Measurements from ENCODE around the gene RTF1. TPM values are rescaled to one million over a fixed set of nuclear protein-coding genes. Genes with fewer than 3 reads are reported as not detected.
A peak's percentile ranks its signal among the peaks of the same experiment; 100 is the strongest.

The RTF1 gene
- total RNA-seq, 1 donor from 2014 or later = 60.8 TPM

- no peak within 1 kb of the TSS for H3K27ac Mint-ChIP-seq (ENCODE audit: unreplicated experiment)
- no peak for TF ChIP-seq CTCF (IDR thresholded peaks at IDR 0.05; ENCODE audit: unreplicated experiment)
Observed at GRCh38 chr15:41513506-41514227, 96.8 kb downstream of the RTF1 start, which contains the start of gene LTK. Gene LTK, minus strand, starts transcription at chr15:41513827. Its CDS starts 118 bp downstream, at chr15:41513709.

GRCh38 chr15:41517895-41518449 lies 101.1 kb downstream of the RTF1 start:
- Mint-ChIP-seq H3K27me3 (ENCODE audit: unreplicated experiment) (peaks cover 10% of the 10 kb centered on the region), H3K4me1 (ENCODE audit: unreplicated experiment) (no peaks in the 10 kb centered on the region), H3K27ac (ENCODE audit: unreplicated experiment) (no peak overlapping the region), H3K4me3 (ENCODE audit: unreplicated experiment) (no peak overlapping the region), H3K36me3 (ENCODE audit: low read depth, unreplicated experiment) (peaks cover 36% of the 10 kb centered on the region), H3K9me3 (ENCODE audit: unreplicated experiment) (no peaks in the 10 kb centered on the region)
- no peak for TF ChIP-seq CTCF (IDR thresholded peaks at IDR 0.05; ENCODE audit: unreplicated experiment)
- DNase-seq (ENCODE audit: low spot score) = no peak

More at GRCh38 chr15:41513506-41514227, 96.8 kb downstream of the RTF1 start, which contains the start of gene LTK:
- Mint-ChIP-seq H3K4me3 (ENCODE audit: unreplicated experiment) (peak within 1 kb of the TSS; percentile 81), H3K4me1 (ENCODE audit: unreplicated experiment) (peaks cover 5% of the 10 kb centered on the region), H3K27me3 (ENCODE audit: unreplicated experiment) (peaks cover 22% of the 10 kb centered on the region), H3K36me3 (ENCODE audit: low read depth, unreplicated experiment) (peaks cover 19% of the 10 kb centered on the region), H3K9me3 (ENCODE audit: unreplicated experiment) (no peaks in the 10 kb centered on the region)
- no peak for DNase-seq (ENCODE audit: low spot score)

DNA sequence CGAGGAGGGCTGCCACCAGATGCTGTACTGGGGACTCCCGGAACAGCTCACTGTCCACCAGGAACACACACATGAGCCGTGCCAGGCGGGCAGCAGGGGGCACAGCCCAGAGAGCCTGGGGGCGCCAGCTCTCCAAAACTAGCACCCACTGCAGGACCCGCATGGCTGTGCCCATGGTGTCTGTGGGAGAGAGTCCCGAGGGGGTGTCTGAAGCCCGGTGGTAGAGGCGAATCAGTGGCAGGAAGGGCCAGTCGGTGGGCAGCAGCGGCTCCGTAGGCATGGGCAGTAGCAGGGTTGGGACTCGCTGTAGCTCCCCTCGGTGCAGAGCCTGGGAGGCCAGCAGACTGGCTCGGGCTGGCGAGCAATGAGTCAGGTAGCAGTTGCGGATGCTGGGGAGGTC lies 103.7 kb downstream of the RTF1 start:
- Mint-ChIP-seq H3K27me3 (ENCODE audit: unreplicated experiment) (peaks cover 2% of the 10 kb centered on the region), H3K36me3 (ENCODE audit: low read depth, unreplicated experiment) (peaks cover 39% of the 10 kb centered on the region), H3K27ac (ENCODE audit: unreplicated experiment) (peak overlapping the region; percentile 24), H3K4me3 (ENCODE audit: unreplicated experiment) (no peak overlapping the region), H3K4me1 (ENCODE audit: unreplicated experiment) (no peaks in the 10 kb centered on the region), H3K9me3 (ENCODE audit: unreplicated experiment) (no peaks in the 10 kb centered on the region)
- DNase-seq (ENCODE audit: low spot score) = no peak
- no peak for TF ChIP-seq CTCF (IDR thresholded peaks at IDR 0.05; ENCODE audit: unreplicated experiment)

DNA sequence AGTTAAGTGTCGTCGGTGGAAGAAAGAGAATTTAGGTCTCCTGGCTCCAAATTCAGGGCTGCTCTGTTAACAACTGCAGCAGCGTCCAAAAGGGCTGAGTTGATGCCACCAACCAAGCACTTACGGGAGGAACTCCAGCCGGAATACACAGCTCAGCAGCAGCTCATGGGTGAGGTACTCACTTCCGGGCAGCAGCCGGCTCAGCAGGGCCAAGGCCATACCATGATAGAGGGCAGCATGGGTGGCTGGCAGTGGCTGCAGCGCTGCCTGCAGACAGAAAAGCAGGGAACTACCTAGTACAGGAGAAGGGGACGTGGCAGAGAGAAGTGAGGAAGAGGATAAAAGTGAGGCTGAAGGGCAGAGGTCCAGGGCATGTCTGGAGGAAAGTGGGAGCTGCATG lies 104.7 kb downstream of the RTF1 start:
- H3K27me3 Mint-ChIP-seq (ENCODE audit: unreplicated experiment) = peaks cover 2% of the 10 kb centered on the region
- H3K27ac Mint-ChIP-seq (ENCODE audit: unreplicated experiment) = no peak overlapping the region
- H3K36me3 Mint-ChIP-seq (ENCODE audit: low read depth, unreplicated experiment) = peaks cover 37% of the 10 kb centered on the region
- no peaks in the 10 kb centered on the region for H3K4me1 Mint-ChIP-seq (ENCODE audit: unreplicated experiment)
- DNase-seq (ENCODE audit: low spot score) = no peak
- H3K9me3 Mint-ChIP-seq (ENCODE audit: unreplicated experiment) = no peaks in the 10 kb centered on the region
- TF ChIP-seq CTCF (IDR thresholded peaks at IDR 0.05; ENCODE audit: unreplicated experiment) = no peak
- H3K4me3 Mint-ChIP-seq (ENCODE audit: unreplicated experiment) = peak overlapping the region; percentile 22

GRCh38 chr15:41523097-41523496 lies 106.2 kb downstream of the RTF1 start:
- Mint-ChIP-seq H3K27ac (ENCODE audit: unreplicated experiment) (no peak overlapping the region), H3K4me1 (ENCODE audit: unreplicated experiment) (peaks cover 4% of the 10 kb centered on the region), H3K9me3 (ENCODE audit: unreplicated experiment) (no peaks in the 10 kb centered on the region), H3K4me3 (ENCODE audit: unreplicated experiment) (no peak overlapping the region), H3K27me3 (ENCODE audit: unreplicated experiment) (peaks cover 2% of the 10 kb centered on the region), H3K36me3 (ENCODE audit: low read depth, unreplicated experiment) (peaks cover 33% of the 10 kb centered on the region)
- TF ChIP-seq CTCF (IDR thresholded peaks at IDR 0.05; ENCODE audit: unreplicated experiment) = no peak
- no peak for DNase-seq (ENCODE audit: low spot score)
